Measurements from ENCODE around the gene OSBPL5. TPM values are rescaled to one million over a fixed set of nuclear protein-coding genes. Genes with fewer than 3 reads are reported as not detected.

The OSBPL5 gene
- polyA plus RNA-seq, 6 donors from 2014 or later, result 0.12 to 0.25 TPM; not detected in 4

DNA sequence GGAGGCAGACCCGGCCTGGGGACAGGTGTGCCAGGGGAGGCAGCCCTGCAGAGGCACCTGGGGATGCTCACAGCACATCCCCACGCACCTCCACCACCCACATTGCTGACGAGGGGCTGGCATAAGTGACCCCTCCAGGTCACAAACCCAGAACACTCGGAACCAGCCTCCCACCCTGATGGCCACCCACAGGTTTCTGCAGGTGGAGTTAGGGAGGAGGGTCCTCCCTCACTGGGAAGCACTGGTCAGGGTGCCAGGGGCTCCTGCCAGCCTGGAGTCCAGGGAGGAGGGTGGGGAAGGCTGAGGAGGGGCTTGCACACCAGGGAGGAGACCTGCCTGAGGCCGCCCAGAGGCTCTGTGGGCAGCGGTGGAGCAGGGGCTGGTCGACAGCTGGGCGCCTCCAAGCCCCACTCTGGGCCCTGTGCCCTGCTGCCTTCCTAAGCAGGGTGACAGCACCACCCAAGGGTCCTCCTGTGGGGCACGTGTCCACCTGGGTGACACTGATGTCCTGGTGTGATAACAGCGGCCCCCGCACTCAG, 56.9 kb downstream of the OSBPL5 start:
- Mint-ChIP-seq H3K9me3 (peaks cover 0 to 4% (median 0%) of the 10 kb centered on the region in 7 donors), H3K27ac (no peak overlapping the region), H3K4me1 (no peaks in the 10 kb centered on the region), H3K36me3 (no peaks in the 10 kb centered on the region), H3K4me3 (no peak overlapping the region), H3K27me3 (peaks cover 0 to 14% (median 0%) of the 10 kb centered on the region in 3 donors)
- ATAC-seq (ENCODE audit: low read depth in 2 of 2) (no peak), DNase-seq (no peak)

DNA sequence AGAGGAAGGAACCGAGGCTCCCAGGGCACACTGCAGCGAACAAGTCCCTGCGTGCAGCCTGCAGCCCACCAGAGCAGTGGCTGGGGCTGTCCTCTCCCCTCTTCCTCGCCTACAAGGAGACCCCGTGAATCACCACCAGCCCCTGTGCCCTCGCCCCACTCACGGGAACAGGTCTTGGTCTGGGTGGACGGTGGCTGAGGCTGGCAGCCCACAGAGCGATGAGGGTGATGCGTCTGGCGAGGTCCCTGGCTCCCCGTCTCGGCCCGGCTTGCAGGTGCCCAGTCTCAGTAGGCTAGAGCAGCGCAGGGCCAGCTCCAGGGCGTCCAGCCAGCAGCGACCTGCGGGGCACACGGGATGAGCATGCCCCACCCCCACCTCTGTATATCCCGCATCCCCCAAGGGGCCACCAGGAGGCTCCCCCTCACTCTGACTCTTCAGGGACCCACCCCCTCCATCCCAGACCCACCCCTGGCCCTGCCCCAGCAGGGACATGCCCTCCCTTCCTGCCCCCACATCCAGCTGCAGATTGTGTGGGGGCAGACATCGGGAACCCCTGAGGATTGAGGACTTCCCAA, 57.4 kb downstream of the OSBPL5 start:
- ATAC-seq (ENCODE audit: low read depth in 2 of 2) (no peak), DNase-seq (no peak)
- H3K4me3 Mint-ChIP-seq, result no peak overlapping the region
- H3K9me3 Mint-ChIP-seq, result peaks cover 0 to 2% (median 0%) of the 10 kb centered on the region in 7 donors
- no peaks in the 10 kb centered on the region for H3K36me3 Mint-ChIP-seq
- H3K27ac Mint-ChIP-seq, result peak overlapping the region in 1 of 6 donors; percentile 81
- H3K27me3 Mint-ChIP-seq, result peaks cover 0 to 14% (median 0%) of the 10 kb centered on the region in 3 donors
- no peaks in the 10 kb centered on the region for H3K4me1 Mint-ChIP-seq

DNA sequence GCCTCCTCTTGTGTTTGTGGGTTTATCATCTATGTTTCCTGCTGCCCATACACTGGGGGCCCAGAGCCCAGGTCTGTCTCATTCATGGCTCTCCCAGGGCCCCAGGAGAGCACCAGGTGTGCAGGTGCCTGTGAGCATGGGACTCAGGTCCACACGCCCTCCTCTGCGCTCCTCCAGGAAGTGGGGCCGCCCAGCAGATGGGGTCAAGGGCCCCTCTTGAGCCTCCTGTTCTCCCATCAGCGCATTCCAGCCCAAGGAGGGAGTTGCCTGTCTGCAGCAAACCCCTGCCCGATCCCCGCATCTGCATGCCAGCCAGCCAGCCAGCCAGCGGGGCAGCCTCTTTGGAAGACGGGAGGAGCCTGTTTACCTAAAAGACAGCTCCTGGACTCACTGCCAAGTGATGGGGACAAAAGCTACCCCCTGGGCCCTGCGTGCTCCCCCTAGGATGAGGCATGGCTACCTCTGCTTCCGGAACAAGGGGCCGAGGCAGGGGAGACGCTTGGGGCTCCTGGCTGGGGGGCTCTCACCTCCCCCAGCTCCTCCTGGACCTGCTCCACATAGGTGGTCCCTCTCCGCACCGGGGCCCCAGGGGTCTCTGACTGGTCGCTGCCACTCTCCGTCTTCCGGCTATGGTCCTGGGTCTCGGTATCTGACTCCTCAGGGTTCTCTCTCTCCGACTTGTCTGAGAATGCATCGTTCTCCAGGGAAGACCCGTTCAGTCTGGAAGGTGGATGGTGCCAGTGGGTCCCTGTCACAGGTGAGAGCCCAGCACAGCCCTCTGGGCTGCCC, 58.2 kb downstream of the OSBPL5 start:
- Mint-ChIP-seq H3K9me3 (no peaks in the 10 kb centered on the region), H3K4me3 (no peak overlapping the region), H3K27ac (no peak overlapping the region), H3K27me3 (peaks cover 0 to 14% (median 0%) of the 10 kb centered on the region in 3 donors), H3K36me3 (no peaks in the 10 kb centered on the region), H3K4me1 (no peaks in the 10 kb centered on the region)
- ATAC-seq (ENCODE audit: low read depth in 2 of 2), result no peak
- no peak for DNase-seq

DNA sequence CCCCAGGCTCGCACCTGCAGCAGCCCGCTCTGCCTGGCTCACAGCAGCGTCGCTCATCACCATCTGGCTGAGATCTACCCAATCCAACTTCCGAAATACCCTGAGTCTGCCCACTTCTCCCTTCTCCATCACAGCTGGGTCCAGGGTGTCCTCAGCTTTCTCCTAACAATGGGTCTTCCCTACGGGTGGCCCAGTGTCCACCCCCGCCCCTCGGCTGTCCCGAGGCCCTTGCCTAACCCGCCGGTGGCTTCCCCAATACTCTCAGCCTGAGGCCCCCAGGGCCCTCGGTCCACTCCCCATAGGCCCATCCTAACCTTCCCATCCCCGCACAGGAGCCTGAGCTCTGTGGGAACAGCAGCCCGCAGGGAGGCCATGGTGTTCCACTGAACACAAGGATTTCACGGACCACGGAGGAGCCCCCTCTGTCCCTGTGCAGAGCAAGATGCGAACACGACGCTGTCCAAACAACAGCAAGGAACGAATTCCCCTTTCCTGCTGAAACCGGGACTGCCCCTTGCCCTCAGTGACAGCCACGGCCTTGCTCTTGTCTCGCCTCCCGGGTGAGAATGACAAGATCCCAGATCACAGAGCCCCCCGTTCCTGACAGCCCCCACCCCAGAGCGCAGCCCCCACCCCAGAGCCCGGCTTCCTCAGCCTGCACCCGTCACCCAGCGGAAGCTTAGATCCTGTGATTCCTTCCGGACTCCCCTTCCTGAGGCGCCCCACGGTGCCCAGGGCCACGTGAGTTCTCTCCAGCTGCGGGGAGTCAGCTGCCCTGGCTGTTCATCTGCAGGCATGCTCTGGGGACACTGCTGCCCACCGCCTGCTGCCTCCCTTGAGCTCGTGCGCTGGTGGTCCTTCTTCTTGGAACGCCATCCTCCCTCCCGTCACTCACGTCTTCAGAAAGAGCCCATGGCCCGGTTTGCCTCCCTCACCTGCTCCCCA, 59.0 kb downstream of the OSBPL5 start:
- no peaks in the 10 kb centered on the region for H3K4me1 Mint-ChIP-seq

DNA sequence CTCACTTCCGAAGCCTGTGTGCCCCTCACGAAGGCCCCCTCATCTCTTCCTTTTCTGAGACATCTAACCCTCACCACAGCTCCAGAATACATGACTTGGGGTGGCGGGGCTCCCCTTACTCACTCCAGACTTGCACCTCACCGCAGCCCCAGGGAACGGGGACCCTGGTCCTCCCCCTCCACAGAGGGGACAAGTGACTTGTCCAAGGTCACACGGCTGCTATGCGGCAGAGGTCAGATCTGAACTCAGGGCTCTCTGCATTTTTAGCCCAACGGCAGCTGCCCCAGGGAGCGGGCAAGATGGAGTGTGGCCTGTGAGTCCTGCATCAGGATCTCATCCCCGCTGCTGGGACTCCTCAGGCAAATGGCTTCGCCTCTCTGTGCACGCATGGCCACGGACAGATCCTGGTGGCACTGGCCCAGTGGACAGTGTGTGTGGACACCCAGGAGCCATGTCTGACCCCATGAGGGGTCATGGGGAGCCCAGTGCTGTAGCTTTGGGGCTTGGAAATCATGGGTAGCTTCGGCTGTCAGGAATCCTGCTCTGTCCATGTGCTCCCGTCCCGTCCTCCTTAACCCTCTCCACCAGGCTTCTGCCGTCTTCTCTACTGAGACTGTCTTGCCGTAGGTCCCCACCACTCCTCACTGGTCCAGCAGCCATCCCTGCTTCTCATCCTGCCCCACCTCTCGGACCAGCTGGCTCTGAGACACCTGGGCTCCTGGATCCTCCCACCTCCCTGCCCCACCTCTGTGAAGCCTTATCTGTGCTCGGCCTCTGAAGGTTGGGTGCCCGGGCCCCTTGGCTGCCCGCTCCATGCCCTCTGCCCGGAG, 59.9 kb downstream of the OSBPL5 start:
- Mint-ChIP-seq H3K27me3 (peaks cover 0 to 14% (median 0%) of the 10 kb centered on the region in 3 donors), H3K9me3 (no peaks in the 10 kb centered on the region), H3K4me3 (peak overlapping the region in 1 of 8 donors; percentile 56), H3K27ac (no peak overlapping the region), H3K4me1 (no peaks in the 10 kb centered on the region), H3K36me3 (no peaks in the 10 kb centered on the region)
- no peak for DNase-seq
- ATAC-seq (ENCODE audit: low read depth in 2 of 2), result no peak

More for the DNA sequence above, 59.0 kb downstream of the OSBPL5 start:
- Mint-ChIP-seq H3K27me3 (peaks cover 0 to 14% (median 0%) of the 10 kb centered on the region in 3 donors), H3K4me3 (no peak overlapping the region), H3K9me3 (no peaks in the 10 kb centered on the region), H3K27ac (no peak overlapping the region), H3K36me3 (no peaks in the 10 kb centered on the region)
- no peak for ATAC-seq (ENCODE audit: low read depth in 2 of 2)
- no peak for DNase-seq

DNA sequence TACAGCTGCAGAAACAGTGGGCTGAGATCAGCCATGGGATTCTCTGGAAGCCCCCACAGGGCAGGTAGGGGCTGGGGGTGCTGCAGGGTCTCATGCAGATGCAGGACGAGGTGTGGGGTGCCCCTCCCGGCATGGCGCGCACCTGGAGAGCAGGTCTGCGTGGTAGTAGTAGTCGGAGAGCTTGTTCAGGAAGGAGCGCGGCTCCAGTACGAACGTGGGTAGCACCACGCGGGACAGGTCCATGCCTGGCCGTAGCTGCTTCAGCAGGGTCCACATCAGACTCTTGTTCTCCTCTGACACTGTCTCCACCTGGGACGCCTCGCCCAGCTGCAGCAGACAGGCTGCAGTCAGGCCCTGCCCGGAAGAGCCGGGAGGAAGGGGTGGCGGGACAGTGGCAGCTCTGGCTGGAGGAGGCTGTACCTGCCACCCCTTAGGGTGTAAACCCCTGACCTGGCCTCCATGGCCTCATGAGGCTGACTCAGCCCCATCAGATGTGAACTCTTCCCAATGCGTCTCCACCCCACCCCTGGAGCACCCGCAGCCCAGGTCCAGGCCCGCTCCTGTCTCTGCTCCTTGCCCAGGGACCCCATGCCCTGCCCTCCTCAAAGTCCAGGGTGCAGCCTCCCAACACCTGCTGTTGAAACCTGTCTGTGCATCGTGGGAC, 60.9 kb downstream of the OSBPL5 start:
- no peak overlapping the region for H3K27ac Mint-ChIP-seq
- H3K9me3 Mint-ChIP-seq, result no peaks in the 10 kb centered on the region
- DNase-seq (no peak), ATAC-seq (ENCODE audit: low read depth in 2 of 2) (no peak)
- peaks cover 0 to 14% (median 0%) of the 10 kb centered on the region in 3 donors for H3K27me3 Mint-ChIP-seq
- H3K4me1 Mint-ChIP-seq, result no peaks in the 10 kb centered on the region
- no peaks in the 10 kb centered on the region for H3K36me3 Mint-ChIP-seq
- no peak overlapping the region for H3K4me3 Mint-ChIP-seq

DNA sequence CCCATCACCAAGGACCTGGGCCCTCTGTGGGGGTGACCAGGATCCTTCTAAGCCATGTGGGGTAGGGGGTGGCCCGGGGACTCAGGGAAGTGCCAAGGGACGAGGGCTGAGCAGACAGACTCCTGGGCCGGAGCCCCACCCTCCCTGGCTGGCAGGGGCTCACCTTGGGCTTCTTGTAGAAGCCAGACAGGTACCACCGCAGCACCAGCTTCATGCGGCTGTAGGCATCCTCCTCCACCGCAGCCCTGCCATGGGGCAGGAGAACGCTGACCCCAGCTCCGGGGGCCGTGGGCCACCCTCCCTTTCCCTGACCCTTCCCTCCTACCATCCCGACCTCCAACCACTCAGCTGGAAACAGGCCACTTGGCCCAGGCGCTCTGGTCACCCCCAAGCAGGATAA, 62.0 kb downstream of the OSBPL5 start:
- Mint-ChIP-seq H3K9me3 (no peaks in the 10 kb centered on the region), H3K4me3 (no peak overlapping the region), H3K4me1 (no peaks in the 10 kb centered on the region), H3K36me3 (no peaks in the 10 kb centered on the region), H3K27ac (no peak overlapping the region), H3K27me3 (peaks cover 0 to 14% (median 0%) of the 10 kb centered on the region in 3 donors)
- ATAC-seq (ENCODE audit: low read depth in 2 of 2), result no peak
- no peak for DNase-seq

DNA sequence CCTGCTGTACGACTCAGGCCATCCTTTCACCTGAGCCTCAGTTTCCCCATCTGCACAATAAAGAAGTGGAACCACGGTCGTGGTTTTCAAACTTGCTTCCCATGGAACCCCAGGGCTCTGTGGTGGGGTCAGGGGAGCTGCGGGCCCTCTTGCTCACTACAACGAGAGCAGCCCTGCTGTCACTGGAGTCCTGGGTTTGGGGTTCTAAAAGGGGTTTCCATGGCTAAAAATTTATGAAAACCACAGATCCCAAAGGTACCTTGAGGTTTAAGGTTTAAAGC, 62.5 kb downstream of the OSBPL5 start:
- peak overlapping the region in 1 of 8 donors; percentile 44 for H3K4me3 Mint-ChIP-seq
- H3K36me3 Mint-ChIP-seq, result no peaks in the 10 kb centered on the region
- no peak overlapping the region for H3K27ac Mint-ChIP-seq
- no peak for DNase-seq
- no peaks in the 10 kb centered on the region for H3K9me3 Mint-ChIP-seq
- no peaks in the 10 kb centered on the region for H3K4me1 Mint-ChIP-seq
- no peak for ATAC-seq (ENCODE audit: low read depth in 2 of 2)
- peaks cover 0 to 14% (median 0%) of the 10 kb centered on the region in 3 donors for H3K27me3 Mint-ChIP-seq

DNA sequence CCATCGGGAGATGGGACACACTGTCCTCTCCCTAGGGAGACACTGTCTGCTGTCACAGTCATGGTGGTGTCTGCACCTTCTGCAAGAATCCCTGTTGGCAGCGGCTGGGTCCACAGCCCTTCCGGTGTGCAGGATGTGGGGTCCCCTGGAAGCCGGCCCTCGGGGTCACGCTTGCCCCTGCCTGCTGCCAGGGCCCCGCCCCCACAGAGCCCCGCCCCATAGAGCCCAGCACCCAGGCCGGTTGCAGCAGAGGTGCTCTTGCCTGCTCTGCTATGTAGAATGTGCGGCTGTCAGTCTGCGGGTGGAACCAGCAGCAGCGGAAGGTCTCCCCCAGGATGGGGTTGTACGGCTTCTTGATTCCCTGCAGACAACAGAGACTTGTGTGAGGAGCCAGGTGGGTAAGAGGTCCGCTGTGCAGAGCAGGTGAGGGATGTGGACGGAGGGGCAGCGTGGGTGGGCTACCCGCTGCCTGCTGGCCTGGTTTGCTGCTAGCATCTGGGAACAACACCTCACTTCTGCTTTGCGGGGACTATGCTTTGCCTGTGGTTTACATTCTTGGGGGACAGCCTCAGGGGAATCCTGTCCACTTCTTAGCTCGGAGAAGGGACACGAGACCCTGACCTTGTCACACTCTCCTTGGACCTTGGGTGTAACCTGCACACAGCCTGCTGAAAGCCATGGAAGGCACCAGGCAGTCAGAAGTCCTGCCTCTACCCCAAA, 63.0 kb downstream of the OSBPL5 start:
- Mint-ChIP-seq H3K4me3 (no peak overlapping the region), H3K9me3 (no peaks in the 10 kb centered on the region), H3K27me3 (peaks cover 0 to 14% (median 0%) of the 10 kb centered on the region in 3 donors), H3K27ac (peak overlapping the region in 1 of 6 donors; percentile 47), H3K36me3 (no peaks in the 10 kb centered on the region), H3K4me1 (no peaks in the 10 kb centered on the region)
- DNase-seq (no peak), ATAC-seq (ENCODE audit: low read depth in 2 of 2) (no peak)

DNA sequence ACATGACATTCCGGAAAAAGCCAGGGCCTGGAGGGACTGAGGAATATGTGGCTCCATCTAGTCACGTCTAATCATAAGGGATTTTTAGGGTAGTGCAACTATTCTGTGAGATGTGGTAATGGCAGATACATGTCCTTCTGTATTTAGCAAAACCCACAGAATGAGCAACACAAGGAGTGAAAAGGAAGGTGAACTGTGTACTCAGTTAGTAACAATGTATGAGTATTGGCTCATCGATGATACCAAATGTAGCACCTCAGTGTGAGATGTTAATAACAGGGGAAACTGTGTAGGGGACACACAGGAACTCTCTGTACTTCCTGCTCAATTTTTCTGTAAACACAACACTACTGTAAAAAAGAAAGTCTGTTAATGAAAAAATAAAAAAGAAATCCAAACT, 65.9 kb downstream of the OSBPL5 start:
- Mint-ChIP-seq H3K27me3 (peaks cover 0 to 16% (median 7%) of the 10 kb centered on the region in 3 donors), H3K36me3 (no peaks in the 10 kb centered on the region), H3K4me3 (no peak overlapping the region), H3K4me1 (no peaks in the 10 kb centered on the region), H3K9me3 (no peaks in the 10 kb centered on the region), H3K27ac (peak overlapping the region in 1 of 6 donors; percentile 30)
- no peak for DNase-seq
- no peak for ATAC-seq (ENCODE audit: low read depth in 2 of 2)

DNA sequence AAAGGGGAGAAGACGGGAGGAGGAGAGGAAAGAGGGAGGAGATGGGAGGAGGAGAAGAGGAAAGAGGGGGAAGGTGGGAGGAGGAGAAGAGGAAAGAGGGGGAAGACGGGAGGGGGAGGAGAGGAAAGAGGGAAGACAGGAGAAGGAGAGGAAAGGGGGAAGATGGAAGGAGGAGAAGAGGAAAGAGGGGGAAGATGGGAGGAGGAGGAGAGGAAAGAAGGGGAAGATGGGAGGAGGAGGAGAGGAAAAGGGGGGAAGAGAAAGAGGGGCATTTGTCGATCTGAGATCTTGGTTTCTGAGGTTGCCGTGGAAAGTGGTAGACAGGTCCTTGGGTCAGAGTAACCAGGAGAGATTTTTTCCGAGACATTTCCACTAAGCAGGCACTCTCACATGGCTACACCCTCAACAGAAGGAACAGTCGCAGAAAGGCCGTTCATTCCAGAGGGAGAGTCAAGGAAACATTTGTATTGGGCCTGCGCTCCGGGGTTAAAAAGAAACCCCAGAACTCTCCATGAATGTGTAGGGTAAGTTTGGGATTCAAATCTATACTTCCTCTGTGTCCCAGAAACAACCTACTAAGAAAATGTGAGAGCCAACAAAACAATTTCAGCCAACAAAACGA, 68.1 kb downstream of the OSBPL5 start:
- peaks cover 0 to 16% (median 7%) of the 10 kb centered on the region in 3 donors for H3K27me3 Mint-ChIP-seq
- ATAC-seq (ENCODE audit: low read depth in 2 of 2), result no peak
- no peak overlapping the region for H3K4me3 Mint-ChIP-seq
- H3K9me3 Mint-ChIP-seq, result no peaks in the 10 kb centered on the region
- peaks cover 0 to 1% (median 0%) of the 10 kb centered on the region in 3 donors for H3K4me1 Mint-ChIP-seq
- DNase-seq, result no peak
- H3K27ac Mint-ChIP-seq, result no peak overlapping the region
- no peaks in the 10 kb centered on the region for H3K36me3 Mint-ChIP-seq

Data from naive B cell (primary cell).